Neural progenitor cell (in vitro differentiated cells): ENCODE results near the gene SLC22A1.

Experiments
- CTCF ChIP-seq: fragments of 200-600 bp; sonication (generic); IDR thresholded peaks from 2 replicates; pipeline ENCODE4 v1.5.1; 2017; ENCODE audit warnings: antibody characterized with exemption, mild to moderate bottlenecking
- EZH2phosphoT487 ChIP-seq: fragments of 200-600 bp; sonication (generic); IDR thresholded peaks from 2 replicates; pipeline ENCODE4 v1.6.1; 2017; ENCODE audit warnings: antibody characterized with exemption

GRCh38 chr6:160115421-160115820 lies 6.2 kb upstream of the SLC22A1 start:
- TF ChIP-seq CTCF: no peak
- TF ChIP-seq EZH2phosphoT487: no peak
